ENCODE data around the gene CHD2. TPM values are rescaled to one million over a fixed set of nuclear protein-coding genes. Genes with fewer than 3 reads are reported as not detected.
A peak's percentile ranks its signal among the peaks of the same experiment; 100 is the strongest.

Gene CHD2
- total RNA-seq, 1 donor from 2014 or later: 159 TPM

- Mint-ChIP-seq H3K27ac (peak overlapping the region; percentile 62), H3K36me3 (ENCODE audit: insufficient read depth) (peaks cover 52% of the 10 kb centered on the region), H3K4me1 (ENCODE audit: low read depth) (peaks cover 21% of the 10 kb centered on the region)
Measured at GRCh38 chr15:92938387-92938786, 38.3 kb downstream of the CHD2 start.

GRCh38 chr15:92941668-92942067, 41.5 kb downstream of the CHD2 start:
- Mint-ChIP-seq H3K36me3 (ENCODE audit: insufficient read depth) (peaks cover 49% of the 10 kb centered on the region), H3K27me3 (no peaks in the 10 kb centered on the region), H3K27ac (no peak overlapping the region), H3K4me1 (ENCODE audit: low read depth) (peaks cover 6% of the 10 kb centered on the region), H3K9me3 (ENCODE audit: low read depth) (peaks cover 4% of the 10 kb centered on the region), H3K4me3 (ENCODE audit: low read depth) (no peak overlapping the region)
- DNase-seq (ENCODE audit: low spot score, unreplicated experiment): no peak
- TF ChIP-seq, protein P1, sequence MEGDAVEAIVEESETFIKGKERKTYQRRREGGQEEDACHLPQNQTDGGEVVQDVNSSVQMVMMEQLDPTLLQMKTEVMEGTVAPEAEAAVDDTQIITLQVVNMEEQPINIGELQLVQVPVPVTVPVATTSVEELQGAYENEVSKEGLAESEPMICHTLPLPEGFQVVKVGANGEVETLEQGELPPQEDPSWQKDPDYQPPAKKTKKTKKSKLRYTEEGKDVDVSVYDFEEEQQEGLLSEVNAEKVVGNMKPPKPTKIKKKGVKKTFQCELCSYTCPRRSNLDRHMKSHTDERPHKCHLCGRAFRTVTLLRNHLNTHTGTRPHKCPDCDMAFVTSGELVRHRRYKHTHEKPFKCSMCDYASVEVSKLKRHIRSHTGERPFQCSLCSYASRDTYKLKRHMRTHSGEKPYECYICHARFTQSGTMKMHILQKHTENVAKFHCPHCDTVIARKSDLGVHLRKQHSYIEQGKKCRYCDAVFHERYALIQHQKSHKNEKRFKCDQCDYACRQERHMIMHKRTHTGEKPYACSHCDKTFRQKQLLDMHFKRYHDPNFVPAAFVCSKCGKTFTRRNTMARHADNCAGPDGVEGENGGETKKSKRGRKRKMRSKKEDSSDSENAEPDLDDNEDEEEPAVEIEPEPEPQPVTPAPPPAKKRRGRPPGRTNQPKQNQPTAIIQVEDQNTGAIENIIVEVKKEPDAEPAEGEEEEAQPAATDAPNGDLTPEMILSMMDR (IDR thresholded peaks at IDR 0.05; ENCODE audit: unreplicated experiment): no peak

More at GRCh38 chr15:92938387-92938786, 38.3 kb downstream of the CHD2 start:
- TF ChIP-seq, protein P1 (IDR thresholded peaks at IDR 0.05; ENCODE audit: unreplicated experiment): peak; percentile 52
- Mint-ChIP-seq H3K4me3 (ENCODE audit: low read depth) (no peak overlapping the region), H3K27me3 (no peaks in the 10 kb centered on the region), H3K9me3 (ENCODE audit: low read depth) (no peaks in the 10 kb centered on the region)
- DNase-seq (ENCODE audit: low spot score, unreplicated experiment): no peak

DNA sequence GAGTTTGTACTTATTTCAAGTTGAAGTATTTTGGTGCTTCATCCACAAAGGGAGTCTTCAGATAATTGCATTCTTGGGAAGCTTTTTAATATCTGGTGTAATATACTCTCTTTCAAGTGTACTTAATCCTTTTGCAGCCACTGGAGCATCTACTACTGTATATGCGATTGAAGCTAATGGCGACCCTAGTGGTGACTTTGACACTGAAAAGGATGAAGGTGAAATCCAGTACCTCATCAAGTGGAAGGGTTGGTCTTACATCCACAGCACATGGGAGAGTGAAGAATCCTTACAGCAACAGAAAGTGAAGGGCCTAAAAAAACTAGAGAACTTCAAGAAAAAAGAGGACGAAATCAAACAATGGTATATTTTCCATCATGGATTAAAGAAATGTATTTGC, 42.6 kb downstream of the CHD2 start:
- Mint-ChIP-seq H3K9me3 (ENCODE audit: low read depth) (peaks cover 10% of the 10 kb centered on the region), H3K27me3 (no peaks in the 10 kb centered on the region), H3K27ac (no peak overlapping the region), H3K36me3 (ENCODE audit: insufficient read depth) (peaks cover 54% of the 10 kb centered on the region), H3K4me3 (ENCODE audit: low read depth) (no peak overlapping the region), H3K4me1 (ENCODE audit: low read depth) (peaks cover 2% of the 10 kb centered on the region)
- no peak for DNase-seq (ENCODE audit: low spot score, unreplicated experiment)
- TF ChIP-seq, protein P1 (IDR thresholded peaks at IDR 0.05; ENCODE audit: unreplicated experiment): no peak

DNA sequence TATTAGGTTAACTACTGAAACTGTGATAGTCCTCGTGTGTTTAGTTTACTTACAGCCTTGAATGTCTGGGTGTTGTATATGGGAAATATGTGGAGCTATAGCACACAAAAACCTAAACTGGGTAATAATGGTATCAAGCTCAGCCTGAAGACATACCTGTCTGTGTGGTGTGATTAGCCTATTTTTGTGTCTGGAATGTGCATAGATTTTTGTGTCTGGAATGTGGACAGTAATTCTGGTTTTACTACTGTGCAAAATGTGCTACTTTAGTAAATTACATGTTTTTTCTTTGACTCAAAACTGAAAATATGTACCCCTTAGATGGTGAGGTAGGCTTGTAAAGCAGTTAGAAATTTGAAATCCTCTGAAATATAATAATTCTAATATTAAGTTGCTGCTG, 43.5 kb downstream of the CHD2 start:
- peaks cover 2% of the 10 kb centered on the region for H3K4me1 Mint-ChIP-seq (ENCODE audit: low read depth)
- no peak for DNase-seq (ENCODE audit: low spot score, unreplicated experiment)
- H3K36me3 Mint-ChIP-seq (ENCODE audit: insufficient read depth): peaks cover 57% of the 10 kb centered on the region
- no peaks in the 10 kb centered on the region for H3K27me3 Mint-ChIP-seq
- no peak overlapping the region for H3K4me3 Mint-ChIP-seq (ENCODE audit: low read depth)
- TF ChIP-seq, protein P1 (IDR thresholded peaks at IDR 0.05; ENCODE audit: unreplicated experiment): no peak
- H3K27ac Mint-ChIP-seq: no peak overlapping the region
- peaks cover 17% of the 10 kb centered on the region for H3K9me3 Mint-ChIP-seq (ENCODE audit: low read depth)

- Mint-ChIP-seq H3K27me3 (no peaks in the 10 kb centered on the region), H3K4me3 (ENCODE audit: low read depth) (no peak overlapping the region), H3K4me1 (ENCODE audit: low read depth) (peaks cover 2% of the 10 kb centered on the region), H3K9me3 (ENCODE audit: low read depth) (peaks cover 30% of the 10 kb centered on the region), H3K36me3 (ENCODE audit: insufficient read depth) (peaks cover 64% of the 10 kb centered on the region), H3K27ac (no peak overlapping the region)
- TF ChIP-seq, protein P1 (IDR thresholded peaks at IDR 0.05; ENCODE audit: unreplicated experiment): no peak
- DNase-seq (ENCODE audit: low spot score, unreplicated experiment): no peak
Measured at GRCh38 chr15:92944946-92945521, 44.9 kb downstream of the CHD2 start.
